ENCODE measurements around the gene GCLC. TPM values are rescaled to one million over a fixed set of nuclear protein-coding genes. Genes with fewer than 3 reads are reported as not detected.

GCLC gene
- total and polyA plus RNA-seq, 7 donors, result 4.7 to 31.9 (median 17.9) TPM

DNA sequence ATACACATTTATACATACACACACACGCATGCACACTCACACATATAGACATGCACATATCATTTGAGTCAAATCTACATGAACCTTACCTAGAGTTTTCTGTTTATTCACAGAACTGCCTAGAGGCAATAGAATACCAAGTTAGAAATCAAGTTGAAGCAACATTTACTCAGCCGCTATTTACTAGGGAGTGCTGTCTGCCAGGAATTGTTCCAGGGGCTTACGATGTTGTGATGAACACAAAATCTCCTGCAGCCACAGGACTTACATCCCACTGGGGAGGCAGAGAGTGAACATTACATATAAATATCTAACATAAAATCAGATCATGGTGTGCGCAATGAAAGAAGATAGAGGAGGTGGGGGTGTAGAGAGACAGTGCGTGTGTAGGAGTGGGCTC, 80.4 kb downstream of the GCLC start:
- Histone ChIP-seq H3K4me1 (no peaks in the 10 kb centered on the region), H3K27ac (no peak overlapping the region), H3K4me3 (no peak overlapping the region), H3K36me3 (ENCODE audit: insufficient read depth in 1 of 2, low read depth in 1 of 2) (no peaks in the 10 kb centered on the region), H3K9me3 (no peaks in the 10 kb centered on the region), H3K27me3 (ENCODE audit: insufficient read depth in 3 of 3, low read length in 2 of 3) (no peaks in the 10 kb centered on the region)
- WGBS, 3 donors, result 87 to 90% (median 88%) methylated on average over 5 of the region's 5 CpGs
- DNase-seq, result no peak
- intact Hi-C loops (cut with DNase I), result no loop called here
- ATAC-seq, result no peak
- TF ChIP-seq CTCF (IDR thresholded peaks at IDR 0.05), result no peak

GRCh38 chr6:53461696-53462095, 83.2 kb downstream of the GCLC start:
- Histone ChIP-seq H3K27ac (no peak overlapping the region), H3K36me3 (ENCODE audit: insufficient read depth in 1 of 2, low read depth in 1 of 2) (no peaks in the 10 kb centered on the region), H3K27me3 (ENCODE audit: insufficient read depth in 3 of 3, low read length in 2 of 3) (no peaks in the 10 kb centered on the region), H3K4me1 (no peaks in the 10 kb centered on the region), H3K9me3 (no peaks in the 10 kb centered on the region), H3K4me3 (no peak overlapping the region)
- TF ChIP-seq CTCF (IDR thresholded peaks at IDR 0.05), result no peak
- no peak for ATAC-seq
- no peak for DNase-seq
- intact Hi-C loops (cut with DNase I), result no loop called here
- WGBS, 3 donors, result 32 to 45% (median 45%) methylated on average over 5 of the region's 5 CpGs

GRCh38 chr6:53461041-53461656, 83.8 kb downstream of the GCLC start:
- no peaks in the 10 kb centered on the region for H3K36me3 ChIP-seq (ENCODE audit: insufficient read depth in 1 of 2, low read depth in 1 of 2)
- H3K9me3 ChIP-seq, result no peaks in the 10 kb centered on the region
- no peaks in the 10 kb centered on the region for H3K4me1 ChIP-seq
- no peak overlapping the region for H3K4me3 ChIP-seq
- no peaks in the 10 kb centered on the region for H3K27me3 ChIP-seq (ENCODE audit: insufficient read depth in 3 of 3, low read length in 2 of 3)
- H3K27ac ChIP-seq, result no peak overlapping the region
- WGBS, 3 donors, result 74 to 82% (median 76%) methylated on average over 1 of the region's 1 CpG
- no peak for TF ChIP-seq CTCF (IDR thresholded peaks at IDR 0.05)
- DNase-seq, result no peak
- ATAC-seq, result no peak
- intact Hi-C loops (cut with DNase I), result no loop called here

- H3K27me3 ChIP-seq (ENCODE audit: insufficient read depth in 3 of 3, low read length in 2 of 3), result no peaks in the 10 kb centered on the region
- no peak overlapping the region for H3K27ac ChIP-seq
- TF ChIP-seq CTCF (IDR thresholded peaks at IDR 0.05), result no peak
- ATAC-seq, result no peak
- no peaks in the 10 kb centered on the region for H3K9me3 ChIP-seq
- no peaks in the 10 kb centered on the region for H3K36me3 ChIP-seq (ENCODE audit: insufficient read depth in 1 of 2, low read depth in 1 of 2)
- intact Hi-C loops (cut with DNase I), result no loop called here
- no peak overlapping the region for H3K4me3 ChIP-seq
- H3K4me1 ChIP-seq, result no peaks in the 10 kb centered on the region
- DNase-seq, result no peak
- WGBS, 3 donors, result 75 to 87% (median 83%) methylated on average over 3 of the region's 3 CpGs
Observed at GRCh38 chr6:53458105-53458866, 86.6 kb downstream of the GCLC start.
